ENCODE results near the gene NINJ2. TPM values are rescaled to one million over a fixed set of nuclear protein-coding genes. Genes with fewer than 3 reads are reported as not detected.

NINJ2 gene
- total and polyA plus RNA-seq, 9 donors: 0.48 to 3.4 (median 1.4) TPM; not detected in 2

DNA sequence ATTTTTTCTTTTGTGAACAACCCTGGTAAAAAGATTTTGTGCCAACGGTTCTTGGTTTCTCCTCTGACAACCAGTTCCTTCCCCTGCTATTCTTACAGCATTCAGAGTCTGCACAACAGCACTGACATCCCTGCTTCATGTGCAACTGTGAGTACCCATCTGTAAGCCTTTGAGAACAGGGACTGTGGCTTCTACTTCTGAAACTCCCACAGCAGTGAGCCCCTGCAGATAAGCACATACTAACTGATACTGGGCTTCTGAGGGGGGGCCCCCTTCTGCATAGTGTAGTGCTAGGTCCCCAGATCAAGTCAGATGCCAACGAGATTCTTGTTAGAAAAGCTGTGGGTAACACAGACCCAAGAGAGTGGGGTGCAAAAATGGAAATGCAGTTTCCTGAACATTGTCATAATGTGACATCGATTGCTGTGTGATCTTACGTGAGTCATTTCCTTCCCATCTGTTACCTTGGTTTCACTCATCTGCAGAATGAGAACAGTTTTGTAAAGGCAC, 11.1 kb upstream of the NINJ2 start:
- TF ChIP-seq POLR2A (IDR thresholded peaks at IDR 0.05): no peak
- TF ChIP-seq, protein P1, sequence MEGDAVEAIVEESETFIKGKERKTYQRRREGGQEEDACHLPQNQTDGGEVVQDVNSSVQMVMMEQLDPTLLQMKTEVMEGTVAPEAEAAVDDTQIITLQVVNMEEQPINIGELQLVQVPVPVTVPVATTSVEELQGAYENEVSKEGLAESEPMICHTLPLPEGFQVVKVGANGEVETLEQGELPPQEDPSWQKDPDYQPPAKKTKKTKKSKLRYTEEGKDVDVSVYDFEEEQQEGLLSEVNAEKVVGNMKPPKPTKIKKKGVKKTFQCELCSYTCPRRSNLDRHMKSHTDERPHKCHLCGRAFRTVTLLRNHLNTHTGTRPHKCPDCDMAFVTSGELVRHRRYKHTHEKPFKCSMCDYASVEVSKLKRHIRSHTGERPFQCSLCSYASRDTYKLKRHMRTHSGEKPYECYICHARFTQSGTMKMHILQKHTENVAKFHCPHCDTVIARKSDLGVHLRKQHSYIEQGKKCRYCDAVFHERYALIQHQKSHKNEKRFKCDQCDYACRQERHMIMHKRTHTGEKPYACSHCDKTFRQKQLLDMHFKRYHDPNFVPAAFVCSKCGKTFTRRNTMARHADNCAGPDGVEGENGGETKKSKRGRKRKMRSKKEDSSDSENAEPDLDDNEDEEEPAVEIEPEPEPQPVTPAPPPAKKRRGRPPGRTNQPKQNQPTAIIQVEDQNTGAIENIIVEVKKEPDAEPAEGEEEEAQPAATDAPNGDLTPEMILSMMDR (IDR thresholded peaks at IDR 0.05): no peak
- no peak for TF ChIP-seq EP300 (IDR thresholded peaks at IDR 0.05)
- Histone ChIP-seq H3K36me3 (no peaks in the 10 kb centered on the region), H3K27me3 (no peaks in the 10 kb centered on the region), H3K4me1 (ENCODE audit: insufficient read depth) (no peaks in the 10 kb centered on the region), H3K27ac (no peak overlapping the region), H3K4me3 (no peak overlapping the region), H3K9me3 (no peaks in the 10 kb centered on the region)
- WGBS, 3 donors: 64 to 79% (median 68%) methylated on average over 4 of the region's 4 CpGs
- no peak for DNase-seq
- intact Hi-C loops (cut with DNase I): no loop called here

DNA sequence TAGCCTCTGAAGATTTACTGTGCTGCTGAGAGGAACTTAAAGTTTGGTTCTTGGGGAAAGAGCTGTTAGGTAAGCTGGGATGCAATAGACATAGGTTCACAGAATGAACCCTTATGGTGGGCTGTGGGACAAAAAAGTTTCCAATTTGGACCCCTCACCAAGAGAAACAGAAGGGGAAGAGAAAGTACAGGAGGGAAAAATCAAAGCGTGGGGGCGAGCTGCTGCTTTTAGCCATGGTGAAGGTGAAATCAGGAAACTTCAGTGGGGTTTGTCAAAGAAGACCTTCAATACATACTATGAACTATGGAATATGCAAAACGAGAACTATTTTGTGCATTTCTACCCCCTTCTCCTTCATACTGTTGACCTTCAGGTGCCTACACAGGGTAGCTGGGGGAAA, 10.6 kb upstream of the NINJ2 start:
- no peaks in the 10 kb centered on the region for H3K27me3 ChIP-seq
- 74 to 87% (median 79%) methylated on average over 3 of the region's 3 CpGs for WGBS, 3 donors
- DNase-seq: no peak
- H3K4me3 ChIP-seq: no peak overlapping the region
- TF ChIP-seq POLR2A (IDR thresholded peaks at IDR 0.05): no peak
- TF ChIP-seq, protein P1 (IDR thresholded peaks at IDR 0.05): no peak
- no peaks in the 10 kb centered on the region for H3K9me3 ChIP-seq
- intact Hi-C loops (cut with DNase I): no loop called here
- no peaks in the 10 kb centered on the region for H3K36me3 ChIP-seq
- no peak overlapping the region for H3K27ac ChIP-seq
- H3K4me1 ChIP-seq (ENCODE audit: insufficient read depth): no peaks in the 10 kb centered on the region

DNA sequence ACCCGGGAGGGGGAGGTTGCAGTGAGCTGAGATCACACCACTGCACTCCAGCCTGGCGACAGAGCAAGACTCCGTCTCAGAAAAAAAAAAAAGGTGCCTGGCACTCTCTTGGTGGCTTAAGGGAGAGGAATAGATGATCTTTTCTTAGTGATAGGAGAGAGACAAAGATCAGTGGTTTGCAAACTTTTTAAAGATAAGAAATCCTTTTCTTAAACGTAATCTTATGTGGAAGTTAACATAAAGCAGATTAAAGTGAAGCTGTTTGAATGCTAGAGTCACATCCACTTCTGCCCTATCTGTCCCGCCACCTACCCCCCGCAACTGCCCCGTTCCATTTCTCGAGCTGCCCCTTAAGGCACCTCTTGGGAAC, 6.3 kb upstream of the NINJ2 start:
- Histone ChIP-seq H3K27ac (no peak overlapping the region), H3K4me3 (no peak overlapping the region), H3K36me3 (no peaks in the 10 kb centered on the region), H3K9me3 (no peaks in the 10 kb centered on the region), H3K4me1 (ENCODE audit: insufficient read depth) (peaks cover 1% of the 10 kb centered on the region), H3K27me3 (no peaks in the 10 kb centered on the region)
- WGBS, 3 donors: 84 to 90% (median 88%) methylated on average over 8 of the region's 8 CpGs
- no peak for DNase-seq
- intact Hi-C loops (cut with DNase I): no loop called here
- TF ChIP-seq POLR2A (IDR thresholded peaks at IDR 0.05) (no peak), EP300 (IDR thresholded peaks at IDR 0.05) (no peak)
- TF ChIP-seq, protein P1 (IDR thresholded peaks at IDR 0.05): no peak

DNA sequence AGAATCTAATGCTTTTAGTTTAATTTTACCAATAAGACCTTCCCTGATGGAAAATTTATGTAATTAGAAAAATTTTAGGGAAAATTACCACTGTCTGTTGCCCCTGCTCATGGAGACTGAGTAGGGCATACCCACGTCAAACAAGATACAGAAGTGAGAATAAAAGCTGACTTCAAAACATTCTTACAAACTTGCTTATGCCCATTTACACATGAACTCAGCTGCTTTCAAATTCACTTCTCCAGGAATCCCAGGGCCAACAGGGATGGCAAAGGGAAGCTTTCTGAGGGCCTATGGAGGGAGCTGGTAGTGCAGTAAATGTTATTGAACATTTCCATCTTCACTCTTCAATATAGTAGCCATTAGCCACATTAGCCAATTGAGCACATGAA, 4.8 kb upstream of the NINJ2 start:
- intact Hi-C loops (cut with DNase I): no loop called here
- 88 to 91% (median 89%) methylated on average over 1 of the region's 1 CpG for WGBS, 3 donors
- no peak overlapping the region for H3K27ac ChIP-seq

More for the DNA sequence above, 4.8 kb upstream of the NINJ2 start:
- DNase-seq: no peak
- H3K4me3 ChIP-seq: no peak overlapping the region
- TF ChIP-seq, protein P1 (IDR thresholded peaks at IDR 0.05): no peak
- TF ChIP-seq EP300 (IDR thresholded peaks at IDR 0.05) (no peak), POLR2A (IDR thresholded peaks at IDR 0.05) (no peak)
- H3K27me3 ChIP-seq: no peaks in the 10 kb centered on the region
- H3K36me3 ChIP-seq: no peaks in the 10 kb centered on the region
- H3K9me3 ChIP-seq: no peaks in the 10 kb centered on the region
- peaks cover 6% of the 10 kb centered on the region for H3K4me1 ChIP-seq (ENCODE audit: insufficient read depth)

All from ovary (tissue), 9 donors.